ENCODE results near the gene SELPLG.

The SELPLG gene

GRCh38 chr12:108581311-108582227, 52.1 kb downstream of the SELPLG start:
- H3K4me2 ChIP-seq (ENCODE audit: low read length), result no peak overlapping the region
- H3K9me3 ChIP-seq (ENCODE audit: control insufficient read depth, low read length), result no peaks in the 10 kb centered on the region
- TF ChIP-seq CTCF (IDR thresholded peaks at IDR 0.05), result no peak
- H3K9ac ChIP-seq, result no peak overlapping the region
- no peak overlapping the region for H3K27ac ChIP-seq
- H3K27me3 ChIP-seq (ENCODE audit: control insufficient read depth, insufficient read depth, low read length), result no peaks in the 10 kb centered on the region
- H3K4me3 ChIP-seq (ENCODE audit: low read depth, low read length), result no peak overlapping the region
- no peaks in the 10 kb centered on the region for H3K36me3 ChIP-seq (ENCODE audit: control insufficient read depth, insufficient read depth, low read length)
- no peak overlapping the region for H2AFZ ChIP-seq
- H3K79me2 ChIP-seq, result no peaks in the 10 kb centered on the region
- H3K4me1 ChIP-seq, result no peaks in the 10 kb centered on the region

GRCh38 chr12:108580531-108580930, 53.2 kb downstream of the SELPLG start:
- Histone ChIP-seq H3K27me3 (ENCODE audit: control insufficient read depth, insufficient read depth, low read length) (no peaks in the 10 kb centered on the region), H3K9ac (no peak overlapping the region), H3K4me2 (ENCODE audit: low read length) (no peak overlapping the region), H3K9me3 (ENCODE audit: control insufficient read depth, low read length) (no peaks in the 10 kb centered on the region), H3K4me3 (ENCODE audit: low read depth, low read length) (no peak overlapping the region), H3K4me1 (no peaks in the 10 kb centered on the region), H2AFZ (no peak overlapping the region), H3K79me2 (no peaks in the 10 kb centered on the region), H3K27ac (no peak overlapping the region), H3K36me3 (ENCODE audit: control insufficient read depth, insufficient read depth, low read length) (no peaks in the 10 kb centered on the region)
- TF ChIP-seq CTCF (IDR thresholded peaks at IDR 0.05), result no peak

- Histone ChIP-seq H3K9me3 (ENCODE audit: control insufficient read depth, low read length) (no peaks in the 10 kb centered on the region), H3K4me1 (no peaks in the 10 kb centered on the region), H3K4me2 (ENCODE audit: low read length) (no peak overlapping the region), H3K9ac (no peak overlapping the region), H3K36me3 (ENCODE audit: control insufficient read depth, insufficient read depth, low read length) (no peaks in the 10 kb centered on the region), H2AFZ (no peak overlapping the region), H3K27ac (no peak overlapping the region), H3K27me3 (ENCODE audit: control insufficient read depth, insufficient read depth, low read length) (no peaks in the 10 kb centered on the region), H3K4me3 (ENCODE audit: low read depth, low read length) (no peak overlapping the region), H3K79me2 (no peaks in the 10 kb centered on the region)
- TF ChIP-seq CTCF (IDR thresholded peaks at IDR 0.05), result no peak
These were observed 54.9 kb downstream of the SELPLG start for GRCh38 chr12:108578813-108579212.

GRCh38 chr12:108578264-108578663, 55.4 kb downstream of the SELPLG start:
- no peak overlapping the region for H3K4me3 ChIP-seq (ENCODE audit: low read depth, low read length)
- no peak overlapping the region for H3K4me2 ChIP-seq (ENCODE audit: low read length)

More at GRCh38 chr12:108578264-108578663, 55.4 kb downstream of the SELPLG start:
- Histone ChIP-seq H3K4me1 (no peaks in the 10 kb centered on the region), H3K27ac (no peak overlapping the region), H3K79me2 (no peaks in the 10 kb centered on the region), H3K27me3 (ENCODE audit: control insufficient read depth, insufficient read depth, low read length) (no peaks in the 10 kb centered on the region), H3K36me3 (ENCODE audit: control insufficient read depth, insufficient read depth, low read length) (no peaks in the 10 kb centered on the region), H3K9ac (no peak overlapping the region), H2AFZ (no peak overlapping the region), H3K9me3 (ENCODE audit: control insufficient read depth, low read length) (no peaks in the 10 kb centered on the region)
- TF ChIP-seq CTCF (IDR thresholded peaks at IDR 0.05), result no peak
